Fibroblast of lung (primary cell): ENCODE results near the gene AP3S1. TPM values are rescaled to one million over a fixed set of nuclear protein-coding genes. Genes with fewer than 3 reads are reported as not detected.

ENCODE experiments used
- DNase-seq, 2 donors: peaks; one replicate each; pipeline versions ENCODE4 v3.0.0 to v3.0.0-alpha.2; 2010; ENCODE audit warnings: low read depth in 2 of 2
- H2AFZ ChIP-seq: 2 replicates; pipeline ENCODE4 v1.5.1; 2012; ENCODE audit warnings: low read length, control low read depth, inconsistent platforms
- H3K27ac ChIP-seq: 2 replicates; pipeline ENCODE4 v1.5.1; 2011; ENCODE audit warnings: low read length, control low read depth; ENCODE audit not compliant: insufficient read depth
- H3K27me3 ChIP-seq: 2 replicates; pipeline ENCODE4 v1.5.1; 2011; ENCODE audit warnings: mild to moderate bottlenecking, low read length; ENCODE audit not compliant: control insufficient read depth, insufficient read depth
- H3K36me3 ChIP-seq: 2 replicates; pipeline ENCODE4 v1.5.1; 2011; ENCODE audit warnings: low read length; ENCODE audit not compliant: control insufficient read depth, insufficient read depth
- H3K4me1 ChIP-seq: 2 replicates; pipeline ENCODE4 v1.5.1; 2011; ENCODE audit warnings: low read length; ENCODE audit not compliant: control insufficient read depth, insufficient read depth; ENCODE audit errors: extremely low read depth
- H3K4me2 ChIP-seq: 2 replicates; pipeline ENCODE4 v1.5.1; 2011; ENCODE audit warnings: low read length, control low read depth; ENCODE audit not compliant: insufficient read depth; ENCODE audit errors: extremely low read depth
- H3K4me3 ChIP-seq, 4 experiments: fragments of 200-600 bp in 1 of 4; sonication (generic) in 1 of 4; replicated peaks in 1 of 4; 2 replicates each; pipeline ENCODE4 v1.5.1; 2011 to 2016; ENCODE audit warnings: low read length in 4 of 4, low read depth in 3 of 4, mild to moderate bottlenecking in 3 of 4, control low read depth in 2 of 4, inconsistent platforms in 1 of 4, mixed read lengths in 1 of 4; ENCODE audit not compliant: insufficient read depth in 1 of 4; ENCODE audit errors: control extremely low read depth in 1 of 4
- H3K79me2 ChIP-seq: 2 replicates; pipeline ENCODE4 v1.5.1; 2012; ENCODE audit warnings: mild to moderate bottlenecking, low read length, inconsistent platforms; ENCODE audit not compliant: control insufficient read depth, insufficient read depth
- H3K9ac ChIP-seq: 2 replicates; pipeline ENCODE4 v1.5.1; 2011; ENCODE audit warnings: mild to moderate bottlenecking, low read length, control low read depth; ENCODE audit not compliant: insufficient read depth
- H3K9me3 ChIP-seq: 2 replicates; pipeline ENCODE4 v1.5.1; 2012; ENCODE audit warnings: low read depth, low read length; ENCODE audit not compliant: control insufficient read depth, insufficient read depth
- H4K20me1 ChIP-seq: 2 replicates; pipeline ENCODE4 v1.5.1; 2011; ENCODE audit warnings: low read length; ENCODE audit not compliant: control insufficient read depth, insufficient read depth; ENCODE audit errors: extremely low read depth
- EZH2 ChIP-seq: IDR thresholded peaks from 2 replicates; pipeline ENCODE4 v1.5.1; 2012; ENCODE audit warnings: low read length, control low read depth, mild to moderate bottlenecking; ENCODE audit errors: missing control alignments
- polyA plus RNA-seq, 2 donors: library from polyadenylated mRNA; depleted of rRNA in 1 of 2; stranded (reverse) in 1 of 2; unstranded in 1 of 2; fragments of >200 nt; gene quantifications; 2 replicates each; pipeline ENCODE4 v1.2.1, GENCODE V29; 2011 to 2012; ENCODE audit warnings: missing spikeins in 1 of 2
- total RNA-seq: library from RNA; depleted of rRNA; stranded (reverse); fragments of >200 nt; gene quantifications from 2 replicates; pipeline ENCODE4 v1.2.1, GENCODE V29; 2014
- TF ChIP-seq, protein P1 (sequence below), 2 donors: IDR thresholded peaks in 1 of 2; conservative IDR thresholded peaks in 1 of 2; 1 replicate in 1 of 2; 2 replicates in 1 of 2; pipeline ENCODE4 v1.5.1; 2011 to 2012; ENCODE audit warnings: low read length in 2 of 2, control low read depth in 1 of 2, inconsistent platforms in 1 of 2, low read depth in 1 of 2, mild to moderate bottlenecking in 1 of 2

AP3S1 gene
- total and polyA plus RNA-seq, 2 donors (not counting 1 experiment from before 2014, with no cell fraction given) = 86.7 to 165 TPM

DNA sequence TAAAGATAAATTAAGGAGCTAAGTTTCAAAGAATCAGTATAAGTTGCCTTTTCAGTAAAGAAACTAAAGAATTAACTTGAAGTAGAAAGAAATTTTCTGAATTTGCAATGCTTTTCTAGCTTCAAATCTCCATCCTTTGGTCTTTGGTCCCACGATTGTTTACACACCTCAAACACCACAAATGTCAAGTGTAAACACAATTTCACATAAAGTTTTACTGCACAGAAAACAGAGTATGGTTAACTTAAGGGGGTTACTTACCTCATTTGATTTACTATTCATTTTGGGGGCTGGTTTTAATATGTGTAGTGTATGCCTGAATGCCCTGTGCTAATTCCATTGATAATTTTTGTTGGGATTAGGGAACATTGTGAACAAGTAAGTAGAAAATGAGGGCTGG is 29.4 kb upstream of the AP3S1 start:
- Histone ChIP-seq H3K4me3 (no peak overlapping the region), H3K36me3 (no peaks in the 10 kb centered on the region), H3K4me1 (no peaks in the 10 kb centered on the region), H3K27me3 (peaks cover 5% of the 10 kb centered on the region), H3K79me2 (no peaks in the 10 kb centered on the region), H3K4me2 (no peak overlapping the region), H3K9ac (no peak overlapping the region), H2AFZ (no peak overlapping the region), H3K27ac (no peak overlapping the region), H4K20me1 (no peaks in the 10 kb centered on the region), H3K9me3 (no peaks in the 10 kb centered on the region)
- TF ChIP-seq EZH2 = no peak
- TF ChIP-seq, protein P1, sequence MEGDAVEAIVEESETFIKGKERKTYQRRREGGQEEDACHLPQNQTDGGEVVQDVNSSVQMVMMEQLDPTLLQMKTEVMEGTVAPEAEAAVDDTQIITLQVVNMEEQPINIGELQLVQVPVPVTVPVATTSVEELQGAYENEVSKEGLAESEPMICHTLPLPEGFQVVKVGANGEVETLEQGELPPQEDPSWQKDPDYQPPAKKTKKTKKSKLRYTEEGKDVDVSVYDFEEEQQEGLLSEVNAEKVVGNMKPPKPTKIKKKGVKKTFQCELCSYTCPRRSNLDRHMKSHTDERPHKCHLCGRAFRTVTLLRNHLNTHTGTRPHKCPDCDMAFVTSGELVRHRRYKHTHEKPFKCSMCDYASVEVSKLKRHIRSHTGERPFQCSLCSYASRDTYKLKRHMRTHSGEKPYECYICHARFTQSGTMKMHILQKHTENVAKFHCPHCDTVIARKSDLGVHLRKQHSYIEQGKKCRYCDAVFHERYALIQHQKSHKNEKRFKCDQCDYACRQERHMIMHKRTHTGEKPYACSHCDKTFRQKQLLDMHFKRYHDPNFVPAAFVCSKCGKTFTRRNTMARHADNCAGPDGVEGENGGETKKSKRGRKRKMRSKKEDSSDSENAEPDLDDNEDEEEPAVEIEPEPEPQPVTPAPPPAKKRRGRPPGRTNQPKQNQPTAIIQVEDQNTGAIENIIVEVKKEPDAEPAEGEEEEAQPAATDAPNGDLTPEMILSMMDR (conservative IDR thresholded peaks at IDR 0.05 in 1 of 2, IDR thresholded peaks at IDR 0.05 in 1 of 2; ENCODE audit: low read depth in 1 of 2, low read length in 2 of 2) = no peak
- no peak for DNase-seq

DNA sequence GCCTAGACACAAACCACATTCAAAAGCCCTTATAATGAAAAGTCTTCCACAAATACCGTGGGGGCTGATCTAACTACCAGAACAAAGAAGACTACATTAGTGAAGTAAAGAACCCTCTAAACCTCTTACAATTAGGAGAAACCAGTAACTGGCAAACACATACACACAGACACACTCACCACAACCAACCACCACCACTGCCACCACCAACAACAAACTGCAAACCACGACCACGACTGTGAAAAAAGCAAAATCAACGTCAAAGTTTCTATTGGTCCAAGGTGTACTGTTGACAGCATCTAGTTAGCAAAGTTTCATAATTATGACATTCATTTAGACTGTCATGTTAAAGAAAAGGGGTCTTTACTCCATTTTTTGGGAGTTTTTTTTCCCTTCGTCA is 28.0 kb upstream of the AP3S1 start:
- H4K20me1 ChIP-seq = no peaks in the 10 kb centered on the region
- H3K9me3 ChIP-seq = no peaks in the 10 kb centered on the region
- H3K4me2 ChIP-seq = no peak overlapping the region
- DNase-seq = peak in 1 of 2 donors; percentile 1
- H3K79me2 ChIP-seq = no peaks in the 10 kb centered on the region
- no peak overlapping the region for H3K4me3 ChIP-seq
- no peaks in the 10 kb centered on the region for H3K4me1 ChIP-seq
- no peak overlapping the region for H3K9ac ChIP-seq
- TF ChIP-seq, protein P1 (conservative IDR thresholded peaks at IDR 0.05 in 1 of 2, IDR thresholded peaks at IDR 0.05 in 1 of 2; ENCODE audit: low read depth in 1 of 2, low read length in 2 of 2) = no peak
- TF ChIP-seq EZH2 = no peak
- H2AFZ ChIP-seq = no peak overlapping the region
- peaks cover 5% of the 10 kb centered on the region for H3K27me3 ChIP-seq
- no peaks in the 10 kb centered on the region for H3K36me3 ChIP-seq
- no peak overlapping the region for H3K27ac ChIP-seq

DNA sequence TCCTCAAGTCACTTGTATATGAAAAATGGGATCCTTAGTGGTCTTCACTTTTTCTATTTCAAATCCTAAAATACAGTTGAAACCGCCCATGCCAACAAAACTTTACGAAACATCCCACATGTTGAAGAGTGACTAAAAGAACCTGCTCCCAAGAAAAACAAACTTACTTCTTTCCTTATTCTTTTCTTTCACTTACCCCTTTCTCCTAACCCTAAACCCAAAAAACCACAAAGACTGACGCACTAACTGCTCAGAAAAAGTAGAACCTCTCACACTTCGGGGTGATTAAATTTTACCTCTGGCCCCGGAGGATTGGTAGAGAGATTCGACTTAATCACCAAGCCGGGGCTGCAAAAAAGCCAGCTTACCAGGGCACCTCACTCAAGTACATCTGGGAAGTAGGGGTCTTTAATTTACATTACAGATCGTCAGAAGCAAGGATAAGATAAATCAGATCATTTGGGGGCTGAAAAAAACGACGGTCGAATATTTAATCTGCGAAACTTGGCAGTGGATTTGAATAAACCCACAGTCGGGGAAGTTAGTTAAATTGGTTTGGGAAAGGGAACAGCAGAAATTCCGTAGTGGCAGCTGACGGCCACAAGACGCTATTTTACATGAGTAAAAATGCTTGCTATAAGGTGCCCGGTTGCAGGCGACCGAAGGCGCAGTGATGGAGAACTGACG is 26.6 kb upstream of the AP3S1 start:
- no peaks in the 10 kb centered on the region for H3K36me3 ChIP-seq
- H3K9ac ChIP-seq = no peak overlapping the region

More for the DNA sequence above, 26.6 kb upstream of the AP3S1 start:
- Histone ChIP-seq H4K20me1 (no peaks in the 10 kb centered on the region), H2AFZ (peak overlapping the region; percentile 37), H3K4me2 (peak overlapping the region; percentile 76), H3K4me3 (peak overlapping the region; percentile 40 to 84 (median 52)), H3K9me3 (no peaks in the 10 kb centered on the region), H3K79me2 (no peaks in the 10 kb centered on the region), H3K4me1 (no peaks in the 10 kb centered on the region), H3K27ac (no peak overlapping the region), H3K27me3 (peaks cover 5% of the 10 kb centered on the region)
- peak; percentile 46 to 56 for DNase-seq
- TF ChIP-seq, protein P1 (conservative IDR thresholded peaks at IDR 0.05 in 1 of 2, IDR thresholded peaks at IDR 0.05 in 1 of 2; ENCODE audit: low read depth in 1 of 2, low read length in 2 of 2) = no peak
- TF ChIP-seq EZH2 = no peak
